HS-5 (cell line): ENCODE results near the gene CUBN.
"Not testable (repeated sequence)": the region's sequence is repeated elsewhere in the genome, so short reads cannot be mapped to it uniquely, and the experiment has no call there.

ENCODE experiments used
- DNase-seq: peaks from one replicate; pipeline ENCODE4 v3.0.0-alpha.2; 2012; ENCODE audit warnings: low read depth

Gene CUBN

DNA sequence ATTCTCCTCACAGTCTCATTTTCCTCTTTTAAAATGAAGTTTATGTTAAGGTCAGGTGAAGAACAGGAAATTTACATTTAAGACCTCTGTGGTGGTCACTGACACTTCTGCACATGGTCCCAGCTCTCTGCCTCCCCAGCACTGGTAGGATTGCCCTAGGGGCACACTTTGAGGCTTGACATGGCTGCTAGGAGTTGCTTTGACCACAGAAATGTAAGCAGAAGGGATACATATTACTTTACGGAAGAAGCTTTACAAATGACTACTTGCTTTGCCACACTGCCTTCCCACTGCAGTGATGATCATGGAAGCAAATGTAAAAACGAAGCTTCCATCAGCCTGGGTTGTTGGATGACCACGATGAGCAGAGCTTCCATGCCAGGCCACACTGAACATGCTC is 259.3 kb downstream of the CUBN start:
- no peak for DNase-seq

- DNase-seq, result no peak
Measured at GRCh38 chr10:16867990-16868389, 261.6 kb downstream of the CUBN start.

DNA sequence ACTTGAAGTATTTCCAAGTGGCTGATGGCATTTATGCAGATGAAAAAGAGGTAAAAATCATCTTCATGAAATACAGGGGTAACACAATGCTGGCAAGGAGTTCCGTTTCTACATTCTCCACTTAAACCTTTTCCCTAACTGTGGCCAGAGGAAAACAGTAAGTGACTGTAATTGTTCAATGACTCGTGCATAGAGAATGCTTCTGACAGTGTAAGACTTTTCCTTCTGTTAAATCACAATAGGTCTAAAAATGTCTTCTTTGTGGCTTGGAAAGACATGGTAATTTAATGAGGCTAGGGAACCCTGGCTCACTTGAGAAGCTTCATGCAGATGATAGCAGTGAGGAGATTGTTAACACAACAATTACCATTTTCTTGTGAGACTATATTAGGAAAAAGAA is 262.1 kb downstream of the CUBN start:
- no peak for DNase-seq

DNA sequence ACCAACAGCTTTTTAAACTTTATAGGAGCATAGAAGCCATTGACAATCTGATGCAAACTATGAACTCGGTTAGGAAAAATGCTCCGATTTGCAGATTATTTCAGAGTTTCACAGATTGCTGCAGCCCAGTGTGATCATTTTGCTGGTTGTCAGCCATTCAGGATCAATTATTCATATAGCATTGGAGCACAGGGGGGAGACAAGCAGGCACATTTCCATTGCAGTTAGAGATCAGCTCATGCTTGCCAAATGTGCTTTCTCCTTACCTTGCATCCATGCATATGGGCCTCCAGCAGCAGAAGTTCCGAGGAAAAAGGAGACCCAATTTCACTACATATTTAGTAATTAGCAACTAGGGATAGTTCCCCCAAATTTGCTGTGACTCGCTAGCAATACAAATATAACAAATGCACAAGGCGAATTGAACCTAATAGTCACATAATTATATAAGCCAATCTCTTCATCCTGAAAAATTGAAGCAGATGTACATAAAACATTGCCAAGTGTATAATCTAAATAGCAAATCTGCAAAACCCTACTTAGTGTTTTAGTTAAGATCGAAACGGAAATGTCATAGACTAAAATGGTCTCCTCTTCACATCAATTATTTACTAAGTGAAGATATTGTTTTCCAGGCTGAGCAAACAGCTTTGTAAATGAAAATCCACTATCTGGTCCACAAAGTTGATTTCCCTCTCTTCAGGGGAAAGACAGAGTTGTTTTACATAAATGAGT is 262.9 kb downstream of the CUBN start:
- DNase-seq, result no peak

DNA sequence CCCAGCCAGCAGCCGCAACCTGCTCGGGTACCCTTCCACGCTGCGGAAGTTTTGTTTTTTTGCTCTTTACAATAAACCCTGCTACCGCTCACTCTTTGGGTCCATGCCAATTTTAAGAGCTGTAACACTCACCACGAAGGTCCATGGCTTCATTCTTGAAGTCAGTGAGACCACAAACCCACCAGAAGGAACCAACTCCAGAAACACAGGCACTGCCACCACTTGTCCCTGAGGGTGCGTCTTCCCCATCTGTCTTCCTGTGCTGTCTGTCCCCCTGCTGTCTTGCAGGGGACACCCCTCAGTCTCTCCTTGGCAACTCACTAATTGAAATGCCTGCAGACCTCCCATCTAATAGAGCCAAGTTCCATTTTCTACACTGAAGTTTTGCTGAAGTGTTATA is 263.8 kb downstream of the CUBN start:
- no peak for DNase-seq

DNA sequence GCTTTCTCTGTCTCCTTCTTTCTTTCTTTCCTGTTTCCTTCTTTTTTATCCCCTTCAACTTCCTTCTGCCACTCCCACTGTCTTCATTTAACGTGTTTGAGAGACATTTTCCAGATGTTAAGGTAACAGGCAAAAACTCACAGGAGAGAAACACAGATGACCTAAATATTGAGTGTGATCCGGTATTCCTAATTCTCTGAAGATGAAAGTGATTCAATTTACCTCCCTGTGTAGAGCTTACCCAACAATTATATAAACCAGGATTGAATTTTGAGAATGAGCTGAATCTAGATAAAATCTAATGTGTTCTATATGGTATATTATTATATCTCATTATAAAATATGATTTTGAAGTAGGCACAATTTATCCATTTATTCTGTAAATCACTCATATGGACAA is 265.8 kb downstream of the CUBN start:
- DNase-seq, result no peak

DNA sequence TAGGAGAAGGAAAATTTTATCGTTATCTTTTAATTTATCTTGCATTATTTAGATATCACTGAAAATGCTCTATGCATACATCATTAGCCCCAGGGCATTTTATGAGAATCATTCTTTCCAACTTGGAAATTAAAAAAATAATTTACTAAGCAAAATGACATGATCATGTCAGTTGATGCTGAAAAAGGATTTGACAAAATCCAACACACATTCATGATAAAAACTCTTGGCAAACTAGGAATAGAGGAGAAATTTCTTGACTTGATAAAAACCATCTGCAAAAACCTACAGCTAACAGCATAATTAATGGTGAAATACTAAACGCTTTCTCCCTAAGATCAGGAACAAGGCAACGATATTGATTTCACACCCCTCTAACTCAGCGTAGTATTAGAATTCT is 272.2 kb downstream of the CUBN start:
- DNase-seq, result no peak

- no peak for DNase-seq
Measured at GRCh38 chr10:16856567-16856966, 273.0 kb downstream of the CUBN start.

GRCh38 chr10:16856092-16856491 is 273.5 kb downstream of the CUBN start:
- no peak for DNase-seq

DNA sequence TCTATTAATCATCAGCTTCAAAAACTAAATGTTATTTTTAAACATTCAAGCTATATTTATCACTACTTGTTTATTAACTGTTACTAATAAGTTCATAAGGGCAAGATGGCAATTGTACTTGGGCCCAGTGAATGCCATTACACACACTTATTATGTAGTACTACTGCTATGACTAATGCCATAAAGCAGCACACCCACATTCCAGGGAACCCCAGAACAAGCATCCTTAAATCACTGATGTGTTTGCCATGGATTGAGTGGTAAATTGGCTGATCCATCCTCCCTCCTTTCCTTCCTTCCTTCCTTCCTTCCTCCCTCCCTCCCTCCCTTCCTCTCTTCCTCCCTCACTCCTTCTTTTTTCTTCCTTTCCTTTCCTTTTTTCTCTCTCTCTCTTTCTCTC is 275.0 kb downstream of the CUBN start:
- no peak for DNase-seq

DNA sequence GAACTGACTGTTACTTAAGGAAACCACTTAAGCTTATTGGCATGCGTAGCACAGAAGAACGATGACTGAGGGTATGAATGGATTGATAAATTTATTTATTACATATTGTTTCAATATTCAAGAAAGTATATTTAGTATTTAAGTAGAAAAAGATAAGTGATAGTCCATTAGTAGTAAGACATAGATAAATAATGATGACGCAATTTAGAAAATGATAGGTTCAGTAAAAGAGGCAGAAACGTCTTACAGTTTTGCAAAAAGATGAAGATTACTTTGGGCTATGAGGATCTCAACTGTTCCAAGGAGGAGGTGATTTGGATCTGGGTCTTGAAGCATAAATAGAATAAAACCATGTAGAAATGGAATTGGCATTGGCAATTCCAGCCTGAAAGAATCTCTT is 275.8 kb downstream of the CUBN start:
- no peak for DNase-seq

DNA sequence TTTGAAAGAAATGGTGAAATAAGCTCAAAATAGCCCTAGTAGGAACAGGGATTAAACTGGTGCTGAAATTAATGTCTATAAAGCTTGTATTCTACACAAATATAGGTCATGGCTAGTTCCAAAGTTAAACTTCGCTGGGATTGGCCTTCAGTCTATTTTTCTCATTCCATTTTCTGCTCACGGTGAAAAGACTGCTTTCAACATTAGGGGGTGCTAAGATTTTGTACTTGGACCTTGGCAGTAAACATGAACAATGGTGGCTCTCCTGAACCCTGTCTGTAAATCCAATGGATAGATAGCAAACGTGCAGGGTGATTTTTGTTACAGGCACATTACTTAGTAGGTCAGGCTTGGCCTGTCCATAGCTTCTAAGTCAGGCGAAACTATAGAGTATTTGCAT is 276.4 kb downstream of the CUBN start:
- DNase-seq, result no peak

DNA sequence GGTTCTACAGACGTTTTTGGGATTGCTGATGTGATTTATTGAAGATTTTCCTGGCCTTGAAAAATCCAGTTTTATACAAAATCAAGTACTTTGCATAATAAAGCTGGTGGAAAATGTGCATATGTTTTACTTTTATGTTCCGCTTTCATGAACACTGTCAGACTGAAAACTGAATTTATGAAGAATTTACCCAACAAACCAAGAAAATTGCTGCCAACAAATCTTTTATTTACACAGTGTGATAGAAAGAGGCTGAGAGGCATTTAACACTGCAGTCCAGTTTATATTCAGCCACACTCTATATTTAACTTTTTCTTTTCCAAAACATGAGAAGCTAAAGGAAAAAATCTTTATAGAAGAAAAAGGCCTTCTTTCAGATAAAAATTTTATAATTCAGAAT is 277.0 kb downstream of the CUBN start:
- DNase-seq, result no peak

- DNase-seq, result no peak
Measured at GRCh38 chr10:16848562-16849154, 281.0 kb downstream of the CUBN start.

GRCh38 chr10:16847644-16848043 is 282.0 kb downstream of the CUBN start:
- DNase-seq, result no peak

DNA sequence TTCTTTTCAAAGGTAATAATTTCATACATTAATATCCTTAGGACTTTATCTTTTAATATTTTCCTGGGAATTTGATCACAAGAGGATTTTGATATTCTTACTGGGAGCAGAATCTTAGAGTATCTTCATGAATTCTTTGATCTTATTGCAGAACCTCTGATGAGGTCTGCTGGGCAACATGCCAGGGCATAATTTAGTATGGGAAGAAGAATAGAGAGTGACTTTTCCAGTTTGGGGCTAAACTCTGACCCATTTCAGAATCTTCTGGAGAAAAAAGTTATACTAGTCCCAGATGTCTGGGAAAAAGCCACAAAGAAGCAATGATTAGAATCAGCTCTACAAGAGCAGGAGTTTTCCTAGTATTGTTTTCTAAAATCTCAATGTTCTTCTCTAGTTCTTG is 284.4 kb downstream of the CUBN start:
- DNase-seq, result no peak

DNA sequence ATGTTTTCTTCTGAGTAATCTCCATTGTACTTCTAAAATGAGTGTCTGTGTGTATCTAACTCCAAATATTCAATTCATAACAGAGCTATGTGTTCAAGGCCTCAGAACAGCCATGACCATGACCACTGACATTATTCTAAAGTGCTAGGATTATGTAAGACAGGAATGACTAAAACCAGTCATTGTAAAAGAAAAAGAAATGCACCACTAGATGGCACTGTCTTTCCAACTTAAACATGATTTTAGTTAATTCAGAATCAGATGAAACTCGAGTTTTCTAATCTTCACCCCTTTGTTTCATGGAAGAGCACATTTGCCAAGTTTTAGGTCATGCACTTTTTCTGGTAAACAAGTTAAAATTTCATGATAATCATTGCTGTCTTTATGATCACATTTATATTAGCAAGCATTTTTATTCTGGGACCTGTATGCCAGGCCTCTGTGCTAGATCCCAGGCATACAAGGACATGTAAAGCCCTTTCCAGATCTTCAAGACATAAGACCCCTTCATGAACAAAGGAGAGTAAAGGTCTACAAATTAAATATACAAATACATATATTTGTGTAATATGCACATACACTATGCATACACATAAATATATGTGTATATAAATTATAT is 286.2 kb downstream of the CUBN start:
- DNase-seq, result peak; percentile 52

DNA sequence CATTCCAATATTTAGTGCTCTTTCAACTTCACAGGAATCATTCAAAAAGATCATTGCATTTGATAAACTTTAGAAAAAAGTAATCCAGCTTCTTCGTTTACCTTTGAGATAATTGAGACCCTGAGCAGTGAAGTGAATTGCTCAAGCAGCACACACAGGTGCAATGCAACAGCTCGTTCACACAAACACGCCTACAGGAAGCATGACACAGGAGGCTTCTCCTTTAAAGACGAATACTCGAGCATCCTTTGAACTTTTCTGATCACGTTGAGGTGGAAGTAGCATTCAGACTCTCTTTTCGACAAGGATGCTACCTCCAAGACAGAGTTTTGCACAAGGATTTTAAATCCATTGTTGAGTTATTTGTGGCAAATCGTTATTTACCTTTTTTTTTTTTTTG is 294.4 kb downstream of the CUBN start:
- DNase-seq, result no peak

- peak; percentile 47 for DNase-seq
Measured at GRCh38 chr10:16832351-16833080, 297.1 kb downstream of the CUBN start.

- DNase-seq, result peak; percentile 25
Measured at GRCh38 chr10:16828701-16829175, 300.9 kb downstream of the CUBN start.

- no peak for DNase-seq
Measured at GRCh38 chr10:16828114-16828568, 301.5 kb downstream of the CUBN start.

DNA sequence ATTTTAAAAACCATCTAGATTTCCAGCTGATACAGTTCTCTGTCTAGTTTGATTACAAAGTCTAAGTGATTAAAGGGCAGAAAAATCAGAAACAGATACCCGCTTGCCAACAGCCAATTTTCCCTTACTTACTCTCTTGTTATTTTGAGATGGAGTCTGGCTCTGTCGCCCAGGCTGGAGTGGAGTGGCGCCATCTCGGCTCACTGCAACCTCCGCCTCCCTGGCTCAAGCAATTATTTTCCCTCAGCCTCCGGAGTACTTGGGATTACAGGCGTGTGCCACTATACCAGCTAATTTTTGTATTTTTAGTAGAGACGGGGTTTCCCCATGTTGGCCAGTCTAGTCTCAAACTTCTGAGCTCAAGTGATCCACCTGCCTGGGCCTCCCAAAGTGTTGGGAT is 302.1 kb downstream of the CUBN start:
- not testable (repeated sequence) for DNase-seq
